ENCODE results near the gene PRLR. TPM values are rescaled to one million over a fixed set of nuclear protein-coding genes. Genes with fewer than 3 reads are reported as not detected.

The PRLR gene
- total RNA-seq, 1 experiment from 2014 or later, result 2.5 TPM

GRCh38 chr5:35089334-35090314 is 140.7 kb downstream of the PRLR start:
- Histone ChIP-seq H2BK5ac (ENCODE audit: insufficient read length, low read length) (no peak overlapping the region), H3K27me3 (ENCODE audit: insufficient read depth, low read length) (no peaks in the 10 kb centered on the region; the same call in 1 of the 2 replicates), H2BK120ac (ENCODE audit: low read depth, low read length, poor library complexity, severe bottlenecking) (no peak overlapping the region), H4K20me1 (ENCODE audit: control insufficient read depth, insufficient read depth, insufficient read length) (no peaks in the 10 kb centered on the region), H3K23me2 (ENCODE audit: insufficient read length, low read depth, low read length, poor library complexity, severe bottlenecking) (no peaks in the 10 kb centered on the region), H3K27ac (ENCODE audit: insufficient read length, low read depth, low read length) (no peak overlapping the region), H3K56ac (ENCODE audit: insufficient read length, low read depth, low read length) (no peak overlapping the region), H3K18ac (ENCODE audit: insufficient read length, low read depth, low read length) (no peak overlapping the region), H2AK5ac (ENCODE audit: insufficient read length, low read length) (no peak overlapping the region), H3K79me1 (ENCODE audit: insufficient read depth, low read depth, low read length, poor library complexity, severe bottlenecking) (no peaks in the 10 kb centered on the region), H3K4me2 (ENCODE audit: insufficient read depth, insufficient read length, low read length) (no peak overlapping the region), H3K4me1 (ENCODE audit: insufficient read depth, low read length) (no peaks in the 10 kb centered on the region), H3K4ac (ENCODE audit: low read depth, low read length) (no peak overlapping the region), H4K91ac (ENCODE audit: insufficient read length, low read depth, low read length) (no peak overlapping the region), H3K14ac (ENCODE audit: insufficient read depth, low read length) (no peak overlapping the region), H3K9ac (ENCODE audit: extremely low read depth, insufficient read length, low read length) (no peak overlapping the region), H3K9me3 (ENCODE audit: control insufficient read depth, low read depth, low read length) (no peaks in the 10 kb centered on the region), H2AFZ (ENCODE audit: low read length) (peak overlapping the region; percentile 98), H3K23ac (ENCODE audit: insufficient read length, low read depth, low read length) (no peak overlapping the region), H2BK20ac (ENCODE audit: low read depth, low read length, poor library complexity, severe bottlenecking) (no peak overlapping the region), H4K5ac (ENCODE audit: insufficient read length, low read depth, low read length) (no peak overlapping the region), H2BK12ac (ENCODE audit: insufficient read length, low read depth, low read length) (no peak overlapping the region), H3K79me2 (ENCODE audit: insufficient read depth, low read length) (no peaks in the 10 kb centered on the region), H2BK15ac (ENCODE audit: low read depth, low read length) (no peak overlapping the region), H4K8ac (replicated peaks; ENCODE audit: insufficient read length, low read depth, low read length) (no peak overlapping the region), H3T11ph (ENCODE audit: low read length) (no peak overlapping the region)
- peaks cover 0 to 2% (median 0%) of the 10 kb centered on the region in 3 experiments; a peak in 1 of 7 replicates for H3K36me3 Mint-ChIP-seq (ENCODE audit: insufficient read depth in 1 of 3, low read depth in 3 of 3)
- peak; percentile 73 for DNase-seq
- H3K9me3 Mint-ChIP-seq, result peaks cover 0 to 3% of the 10 kb centered on the region in 2 experiments; a peak in 2 of 5 replicates
- H3K4me3 Mint-ChIP-seq, result no peak overlapping the region
- H3K27ac Mint-ChIP-seq, result no peak overlapping the region
- peaks cover 4% of the 10 kb centered on the region for H3K27me3 Mint-ChIP-seq (ENCODE audit: low read depth)
- TF ChIP-seq CTCF (conservative IDR thresholded peaks at IDR 0.05), result peak; percentile 91
- H3K4me1 Mint-ChIP-seq, result peaks cover 18 to 20% of the 10 kb centered on the region in 2 experiments
- WGBS (ENCODE audit: extremely low coverage, insufficient read length, low lambda C conversion rate), result no CpG with 5 or more reads among the region's 7 CpGs
